EH (cell line): ENCODE data around the gene NEK1.
A peak's percentile ranks its signal among the peaks of the same experiment; 100 is the strongest.
"Not testable (repeated sequence)": the region's sequence is repeated elsewhere in the genome, so short reads cannot be mapped to it uniquely, and the experiment has no call there.

Experiments
- DNase-seq: peaks from one replicate; pipeline ENCODE4 v3.0.0-alpha.2; 2015; ENCODE audit warnings: low read depth

The NEK1 gene

GRCh38 chr4:169626331-169627282, 14.2 kb upstream of the NEK1 start:
- DNase-seq = no peak

DNA sequence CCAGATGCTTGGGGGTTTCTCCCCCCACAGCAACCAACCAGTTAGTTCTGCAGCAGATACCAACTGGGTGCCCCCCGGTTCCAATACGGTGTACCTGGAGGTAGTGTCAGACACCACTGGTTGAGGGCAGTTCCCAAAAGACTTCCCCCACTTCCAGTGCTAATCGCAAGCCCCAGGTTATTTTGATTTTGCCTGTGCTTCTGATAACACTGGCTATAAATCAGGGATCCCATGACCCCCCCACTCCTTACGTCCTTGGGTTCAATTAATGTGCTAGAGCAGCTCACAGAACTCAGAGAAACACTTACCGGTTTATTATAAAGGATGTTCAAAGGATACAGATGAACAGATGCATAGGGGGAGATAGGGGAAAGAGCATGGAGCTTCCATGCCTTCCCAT, 13.5 kb upstream of the NEK1 start:
- DNase-seq = no peak

GRCh38 chr4:169624012-169624411, 11.6 kb upstream of the NEK1 start:
- not testable (repeated sequence) for DNase-seq

GRCh38 chr4:169622566-169622965, 10.2 kb upstream of the NEK1 start:
- no peak for DNase-seq

- peak; percentile 72 for DNase-seq
Measured at GRCh38 chr4:169621731-169622492, 9.5 kb upstream of the NEK1 start.

- peak; percentile 35 for DNase-seq
Measured at GRCh38 chr4:169620880-169621248, 8.5 kb upstream of the NEK1 start.

DNA sequence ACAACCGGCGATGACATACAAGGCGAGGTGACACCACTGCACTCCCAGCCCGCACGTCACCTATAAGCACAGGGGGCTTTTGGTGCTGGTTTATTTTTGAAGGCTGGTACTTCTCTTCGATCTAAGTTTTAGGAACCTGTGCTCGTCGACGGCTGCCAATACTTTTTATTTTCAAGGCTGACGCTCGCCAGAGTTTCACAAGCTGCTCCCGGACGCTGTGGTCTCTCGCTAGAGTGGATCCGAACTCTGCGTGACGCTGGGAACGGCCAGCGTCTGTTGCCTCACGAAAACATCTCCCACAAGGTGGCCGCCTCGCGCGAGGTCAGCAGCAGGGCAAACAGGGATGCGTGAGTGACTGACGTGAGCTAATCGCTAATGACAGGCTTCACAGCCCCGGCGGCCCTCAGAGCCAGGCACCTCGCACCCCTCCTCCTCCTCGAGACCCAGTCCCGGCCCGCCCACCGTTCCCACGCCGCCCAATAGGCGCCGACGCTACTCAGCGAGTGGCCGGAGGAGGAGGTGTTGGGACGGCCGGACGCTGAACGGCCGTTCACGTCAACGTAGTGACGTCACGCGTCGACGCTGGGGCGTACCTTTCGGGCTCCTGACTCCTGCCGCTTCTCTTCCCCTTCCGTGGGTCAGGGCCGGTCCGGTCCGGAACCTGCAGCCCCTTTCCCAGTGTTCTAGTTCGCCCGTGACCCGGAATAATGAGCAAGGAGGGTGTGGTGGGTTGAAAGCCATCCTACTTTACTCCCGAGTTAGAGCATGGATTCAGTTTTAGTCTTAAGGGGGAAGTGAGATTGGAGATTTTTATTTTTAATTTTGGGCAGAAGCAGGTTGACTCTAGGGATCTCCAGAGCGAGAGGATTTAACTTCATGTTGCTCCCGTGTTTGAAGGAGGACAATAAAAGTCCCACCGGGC, 7.8 kb upstream of the NEK1 start, which contains the start of gene CLCN3:
CLCN3 (plus strand) TSS at position 621 of the 922 bp plus-strand sequence. CDS start 15,351 bp downstream, outside the sequence.
- peak; percentile 96 for DNase-seq

DNA sequence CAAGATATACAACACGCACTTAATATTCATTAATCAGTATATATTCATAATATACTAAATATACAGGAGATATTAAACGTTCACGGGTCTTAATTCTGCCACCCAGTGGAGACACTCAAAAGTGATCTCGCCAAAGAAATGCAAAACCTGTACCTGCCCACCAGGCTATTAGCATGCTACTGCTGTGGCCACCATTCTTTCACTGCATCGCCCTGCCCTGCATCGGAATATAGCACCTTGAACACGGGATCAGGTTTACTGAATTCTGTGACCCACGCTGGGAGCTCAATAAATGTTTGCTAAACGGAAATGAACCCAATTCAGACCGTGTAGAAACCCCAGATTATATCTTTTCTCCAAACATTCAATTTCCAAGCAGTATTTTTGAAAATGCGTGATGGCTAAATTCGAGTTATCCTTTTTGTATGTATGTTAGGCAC, 7.2 kb upstream of the NEK1 start:
- DNase-seq = peak; percentile 36

GRCh38 chr4:169618986-169619385, 6.6 kb upstream of the NEK1 start:
- no peak for DNase-seq

- DNase-seq = peak; percentile 66
Measured at GRCh38 chr4:169618286-169618685, 5.9 kb upstream of the NEK1 start.

DNA sequence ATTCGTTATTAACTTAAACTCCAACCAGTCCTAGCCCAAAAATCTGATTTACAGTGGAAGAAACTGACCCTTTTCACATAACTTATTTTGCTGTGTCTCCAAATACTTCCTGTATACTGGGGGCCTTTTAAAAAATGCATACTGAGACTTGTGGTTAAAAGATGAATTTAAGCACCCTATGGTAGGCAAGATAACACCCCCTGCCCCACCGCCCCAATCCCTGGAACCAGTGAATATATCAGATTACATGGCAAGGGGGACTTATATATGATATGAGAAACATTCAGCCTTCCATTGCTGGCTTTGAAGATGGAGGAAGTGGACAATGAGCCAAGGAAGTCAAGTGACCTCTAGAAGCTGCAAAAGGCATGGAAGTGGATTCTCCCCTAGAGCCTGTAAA, 4.9 kb upstream of the NEK1 start:
- no peak for DNase-seq

DNA sequence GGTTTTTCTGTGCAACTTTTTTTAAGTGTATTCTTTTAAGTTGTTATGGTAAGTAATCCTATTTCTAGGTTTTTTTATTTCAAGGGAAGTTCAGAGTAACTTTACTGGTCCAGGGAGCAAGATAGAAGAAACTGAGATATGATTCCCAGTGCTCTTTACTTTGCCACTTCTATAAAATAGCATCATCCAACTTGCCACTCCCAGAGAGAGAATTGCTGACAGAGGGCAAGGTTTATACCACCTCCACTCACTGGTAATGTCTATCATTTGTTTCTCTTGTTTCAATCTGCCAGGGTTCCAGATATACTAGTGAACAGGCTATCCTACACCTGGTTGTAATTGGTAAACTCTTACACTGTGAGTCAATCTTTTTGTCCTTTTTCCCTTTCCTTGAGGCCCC, 4.5 kb upstream of the NEK1 start:
- DNase-seq = no peak

- peak; percentile 24 for DNase-seq
Measured at GRCh38 chr4:169615467-169616106, 3.2 kb upstream of the NEK1 start.

GRCh38 chr4:169612871-169613859, 782 bp upstream of the NEK1 start:
- DNase-seq = peak; percentile 79

GRCh38 chr4:169611157-169611556, 1.2 kb downstream of the NEK1 start:
- peak; percentile 19 for DNase-seq

GRCh38 chr4:169604903-169605331, 7.5 kb downstream of the NEK1 start:
- no peak for DNase-seq

DNA sequence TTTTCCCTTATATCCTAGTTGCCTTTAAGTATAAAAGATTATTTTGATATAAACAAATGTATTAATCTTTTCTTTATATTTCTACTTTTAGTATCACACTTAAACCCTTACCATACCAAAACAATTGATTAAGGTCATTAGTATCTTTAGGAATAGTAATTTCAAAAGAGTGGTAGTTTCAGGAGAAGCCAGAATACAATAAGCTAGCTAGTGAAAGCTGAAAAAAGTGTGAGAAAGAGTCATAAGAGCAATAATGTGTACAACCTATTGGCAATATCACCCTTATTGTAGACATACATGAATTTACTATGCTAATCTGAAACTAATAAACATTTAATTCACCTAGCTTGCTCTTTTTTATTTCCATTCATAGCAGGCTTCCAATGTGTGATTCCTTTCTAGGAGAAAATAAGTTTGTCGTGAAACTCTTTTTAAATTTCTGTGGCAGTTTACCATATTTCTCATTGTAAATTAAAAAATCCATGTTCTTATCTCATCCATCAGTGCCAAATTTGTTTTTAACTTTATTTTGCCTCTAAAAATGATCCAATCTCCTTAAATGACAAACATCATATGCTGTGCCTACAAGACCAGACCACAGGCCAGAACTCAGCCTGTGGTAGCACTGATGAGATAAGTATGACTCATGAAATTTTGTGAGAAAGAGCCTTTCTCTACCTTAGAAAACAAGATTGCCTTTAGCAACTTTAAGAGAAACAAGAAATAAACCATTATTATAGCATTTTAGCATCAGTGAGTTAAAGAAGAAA, 8.1 kb downstream of the NEK1 start:
- DNase-seq = peak; percentile 74

DNA sequence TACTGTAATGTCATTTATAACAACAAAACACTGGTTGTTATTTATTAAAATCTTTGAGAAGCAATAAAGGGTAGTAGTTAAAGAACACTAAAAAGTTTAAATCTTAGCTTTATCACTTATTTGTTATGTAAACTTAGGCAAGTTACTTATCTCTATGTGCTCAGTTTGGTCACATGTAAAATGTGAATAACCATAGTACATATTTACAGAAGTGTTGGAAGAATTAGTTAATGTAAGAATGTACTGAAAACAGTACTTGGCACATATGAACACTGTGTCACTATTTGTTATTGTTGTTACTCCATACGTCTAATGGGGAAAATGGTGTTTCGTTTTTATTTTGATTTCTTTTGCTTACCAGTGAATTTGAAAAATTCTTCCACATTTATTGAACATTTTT, 9.1 kb downstream of the NEK1 start:
- DNase-seq = no peak
